Astrocyte of the spinal cord (primary cell): Measurements from ENCODE around the gene HSD3B1.
"Not testable (repeated sequence)": the region's sequence is repeated elsewhere in the genome, so short reads cannot be mapped to it uniquely, and the experiment has no call there.

ENCODE experiments used
- DNase-seq: peaks from one replicate; pipeline ENCODE4 v3.0.0; 2011; ENCODE audit warnings: low read depth, low spot score
- H3K4me3 ChIP-seq: 2 replicates; pipeline ENCODE4 v1.5.1; 2011; ENCODE audit warnings: low read depth, mild to moderate bottlenecking, low read length, moderate library complexity
- in situ Hi-C: cut with HindIII; loops from 2 replicates; pipeline ENCODE4 v1.10.0; 2017; ENCODE audit warnings: low sequenced_read_pairs
- TF ChIP-seq, protein P1 (sequence below): IDR thresholded peaks from 2 replicates; pipeline ENCODE4 v1.5.1; 2012; ENCODE audit warnings: low read depth, mild to moderate bottlenecking, low read length, inconsistent platforms

Gene HSD3B1

GRCh38 chr1:119516247-119516646 lies 9.2 kb downstream of the HSD3B1 start:
- DNase-seq = no peak
- in situ Hi-C loops = no loop called here
- TF ChIP-seq, protein P1, sequence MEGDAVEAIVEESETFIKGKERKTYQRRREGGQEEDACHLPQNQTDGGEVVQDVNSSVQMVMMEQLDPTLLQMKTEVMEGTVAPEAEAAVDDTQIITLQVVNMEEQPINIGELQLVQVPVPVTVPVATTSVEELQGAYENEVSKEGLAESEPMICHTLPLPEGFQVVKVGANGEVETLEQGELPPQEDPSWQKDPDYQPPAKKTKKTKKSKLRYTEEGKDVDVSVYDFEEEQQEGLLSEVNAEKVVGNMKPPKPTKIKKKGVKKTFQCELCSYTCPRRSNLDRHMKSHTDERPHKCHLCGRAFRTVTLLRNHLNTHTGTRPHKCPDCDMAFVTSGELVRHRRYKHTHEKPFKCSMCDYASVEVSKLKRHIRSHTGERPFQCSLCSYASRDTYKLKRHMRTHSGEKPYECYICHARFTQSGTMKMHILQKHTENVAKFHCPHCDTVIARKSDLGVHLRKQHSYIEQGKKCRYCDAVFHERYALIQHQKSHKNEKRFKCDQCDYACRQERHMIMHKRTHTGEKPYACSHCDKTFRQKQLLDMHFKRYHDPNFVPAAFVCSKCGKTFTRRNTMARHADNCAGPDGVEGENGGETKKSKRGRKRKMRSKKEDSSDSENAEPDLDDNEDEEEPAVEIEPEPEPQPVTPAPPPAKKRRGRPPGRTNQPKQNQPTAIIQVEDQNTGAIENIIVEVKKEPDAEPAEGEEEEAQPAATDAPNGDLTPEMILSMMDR = no peak
- H3K4me3 ChIP-seq = no peak overlapping the region

DNA sequence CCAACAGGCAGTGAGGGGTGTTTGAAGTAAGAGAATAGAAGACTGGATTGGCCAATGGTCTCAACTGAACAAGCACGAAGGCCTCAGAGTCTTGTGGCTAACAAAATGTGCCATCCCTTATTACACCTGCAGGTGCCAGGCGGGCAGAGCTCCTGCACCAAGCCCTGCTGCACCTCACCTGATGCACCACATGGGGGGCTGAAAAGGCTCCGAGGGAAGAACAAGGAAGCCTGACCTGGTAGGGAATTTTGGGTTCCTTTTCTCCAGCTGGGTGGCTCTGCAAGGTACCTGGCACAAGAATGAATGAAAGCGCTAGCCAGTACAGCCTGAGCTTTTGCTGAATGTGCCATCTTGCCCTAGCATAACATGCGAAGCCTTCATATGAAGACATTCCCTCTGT lies 9.7 kb downstream of the HSD3B1 start:
- in situ Hi-C loops = no loop called here
- TF ChIP-seq, protein P1 = no peak
- H3K4me3 ChIP-seq = no peak overlapping the region
- no peak for DNase-seq

- in situ Hi-C loops, H3K4me3 ChIP-seq, DNase-seq: not testable (repeated sequence)
These were observed 10.7 kb downstream of the HSD3B1 start for GRCh38 chr1:119517667-119518066.

- H3K4me3 ChIP-seq = no peak overlapping the region
- peak; percentile 44 for DNase-seq
- TF ChIP-seq, protein P1 = no peak
- in situ Hi-C loops = no loop called here
These were observed 24.8 kb downstream of the HSD3B1 start for GRCh38 chr1:119531606-119532323.

DNA sequence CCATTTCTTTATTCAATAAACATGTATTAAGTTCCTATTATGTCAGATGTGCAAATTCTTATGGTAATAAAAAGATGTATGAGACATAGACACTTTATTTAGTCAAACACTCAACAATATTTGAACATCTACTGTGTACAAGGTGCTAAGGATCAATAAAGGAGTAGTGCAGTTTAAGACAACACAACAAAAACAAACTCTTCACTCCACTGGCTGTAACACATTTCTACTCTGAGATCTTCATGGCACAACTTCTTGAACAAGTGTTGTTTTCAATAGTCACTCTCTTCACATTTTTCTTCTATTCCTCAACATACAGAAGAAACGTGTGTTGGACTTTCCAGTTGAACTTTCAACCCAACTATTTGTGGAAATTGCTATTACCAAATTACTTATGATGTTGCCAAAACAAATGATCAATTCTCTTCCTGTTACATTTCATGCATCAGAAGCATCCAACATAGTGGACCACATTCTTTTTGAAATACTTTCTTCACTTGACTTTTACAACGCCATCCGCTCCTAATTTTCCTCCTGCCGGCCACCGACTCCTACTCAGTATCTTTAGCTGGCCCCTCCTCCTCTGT lies 25.4 kb downstream of the HSD3B1 start:
- in situ Hi-C loops = no loop called here
- no peak for DNase-seq
- TF ChIP-seq, protein P1 = no peak
- H3K4me3 ChIP-seq = no peak overlapping the region

GRCh38 chr1:119535381-119535780 lies 28.4 kb downstream of the HSD3B1 start:
- TF ChIP-seq, protein P1 = no peak
- no peak for DNase-seq
- in situ Hi-C loops = no loop called here
- no peak overlapping the region for H3K4me3 ChIP-seq

- TF ChIP-seq, protein P1 = no peak
- no peak overlapping the region for H3K4me3 ChIP-seq
- no peak for DNase-seq
- in situ Hi-C loops = no loop called here
These were observed 31.0 kb downstream of the HSD3B1 start for GRCh38 chr1:119537966-119538365.
